GM12864 (cell line): Measurements from ENCODE around the gene NFASC.

Source experiments
- DNase-seq: peaks from one replicate; pipeline ENCODE4 v3.0.0-alpha.2; 2011; ENCODE audit warnings: low read depth
- H3K4me3 ChIP-seq: 2 replicates; pipeline ENCODE4 v1.5.1; 2011; ENCODE audit warnings: mild to moderate bottlenecking, low read depth, low read length, control low read depth
- CTCF ChIP-seq: IDR thresholded peaks from 2 replicates; pipeline ENCODE4 v1.5.1; 2011; ENCODE audit warnings: low read depth, mild to moderate bottlenecking, moderate library complexity, low read length, control low read depth, inconsistent platforms; ENCODE audit errors: missing control alignments

The NFASC gene

GRCh38 chr1:204996981-204997380 is 126.3 kb downstream of the NFASC start:
- DNase-seq, result no peak
- TF ChIP-seq CTCF, result no peak

GRCh38 chr1:204997591-204998355 is 127.1 kb downstream of the NFASC start:
- TF ChIP-seq CTCF, result no peak
- H3K4me3 ChIP-seq, result no peak overlapping the region
- no peak for DNase-seq

More at GRCh38 chr1:204996981-204997380, 126.3 kb downstream of the NFASC start:
- H3K4me3 ChIP-seq, result no peak overlapping the region

DNA sequence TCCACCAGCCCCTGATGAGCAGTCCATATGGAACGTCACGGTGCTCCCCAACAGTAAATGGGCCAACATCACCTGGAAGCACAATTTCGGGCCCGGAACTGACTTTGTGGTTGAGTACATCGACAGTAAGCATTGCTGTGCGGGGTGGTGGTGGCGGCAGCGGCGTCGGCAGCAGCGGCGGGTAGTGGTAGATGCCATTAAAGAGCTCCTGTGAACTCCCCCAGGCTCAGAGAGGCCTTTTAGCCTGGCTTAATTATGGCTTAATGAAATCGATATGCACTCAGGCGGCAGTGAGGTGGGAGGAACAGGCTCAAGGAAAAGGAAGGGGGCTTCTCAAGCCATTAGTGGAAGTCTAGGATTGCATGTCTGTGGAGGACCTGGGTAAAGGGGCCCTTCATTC is 130.5 kb downstream of the NFASC start:
- TF ChIP-seq CTCF, result no peak
- no peak for DNase-seq
- H3K4me3 ChIP-seq, result no peak overlapping the region

DNA sequence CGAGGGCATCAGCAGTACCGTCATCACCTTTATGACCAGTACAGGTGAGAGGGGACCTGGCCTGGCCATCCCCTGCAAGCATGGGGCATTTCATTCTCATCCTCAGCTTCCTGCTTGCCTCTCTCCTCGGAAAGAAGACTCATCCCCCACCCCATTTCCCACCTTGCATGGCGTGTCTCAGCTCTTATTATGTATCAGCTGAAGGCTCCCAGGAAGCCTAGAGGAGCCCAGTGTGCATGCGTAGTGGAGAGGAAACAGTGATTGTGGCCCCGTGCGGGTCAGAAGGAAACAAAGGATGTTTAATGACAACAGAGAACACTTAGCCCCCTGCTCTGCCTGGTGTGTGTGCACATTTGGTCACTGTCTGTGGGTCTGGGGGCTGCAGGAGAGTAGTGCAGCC is 132.0 kb downstream of the NFASC start:
- DNase-seq, result no peak
- no peak overlapping the region for H3K4me3 ChIP-seq
- TF ChIP-seq CTCF, result no peak

DNA sequence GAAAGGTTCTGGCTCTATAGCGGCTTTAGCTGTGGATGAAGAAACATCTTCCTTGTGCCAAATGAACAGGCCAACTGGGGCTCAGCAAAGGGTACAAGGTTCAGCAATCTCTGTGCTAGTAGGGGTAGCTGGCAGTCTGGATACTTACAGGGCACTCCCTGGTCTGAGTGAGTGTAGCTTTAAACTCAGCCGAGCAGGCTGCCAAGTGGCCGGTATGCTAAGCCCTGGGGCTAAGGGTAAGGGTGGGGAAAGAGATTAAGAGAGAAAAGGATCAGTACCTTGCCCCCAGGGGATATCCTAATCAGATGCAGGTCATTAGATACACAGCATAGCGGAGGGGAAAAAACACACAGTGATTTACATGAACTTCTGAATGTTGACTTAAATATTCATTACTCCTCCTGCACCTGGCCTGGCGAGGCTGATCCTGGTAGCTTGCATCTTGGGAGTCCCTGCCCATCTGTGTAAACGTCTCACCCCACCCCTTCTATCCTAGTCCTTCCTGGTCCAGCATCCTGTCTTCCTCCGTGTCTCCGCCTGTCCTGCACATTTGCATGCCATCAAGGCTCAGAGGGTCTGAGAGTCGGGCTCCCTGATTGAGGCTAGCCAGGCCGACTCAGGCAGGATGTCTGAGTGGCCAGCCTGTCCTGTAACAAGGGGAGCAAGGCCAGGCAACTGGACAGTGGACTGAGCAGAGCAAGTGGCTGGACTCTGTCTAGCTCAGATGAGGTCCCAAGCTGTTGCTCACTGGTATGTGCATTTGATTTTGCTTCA is 132.9 kb downstream of the NFASC start:
- no peak for DNase-seq
- TF ChIP-seq CTCF, result no peak
- H3K4me3 ChIP-seq, result no peak overlapping the region

DNA sequence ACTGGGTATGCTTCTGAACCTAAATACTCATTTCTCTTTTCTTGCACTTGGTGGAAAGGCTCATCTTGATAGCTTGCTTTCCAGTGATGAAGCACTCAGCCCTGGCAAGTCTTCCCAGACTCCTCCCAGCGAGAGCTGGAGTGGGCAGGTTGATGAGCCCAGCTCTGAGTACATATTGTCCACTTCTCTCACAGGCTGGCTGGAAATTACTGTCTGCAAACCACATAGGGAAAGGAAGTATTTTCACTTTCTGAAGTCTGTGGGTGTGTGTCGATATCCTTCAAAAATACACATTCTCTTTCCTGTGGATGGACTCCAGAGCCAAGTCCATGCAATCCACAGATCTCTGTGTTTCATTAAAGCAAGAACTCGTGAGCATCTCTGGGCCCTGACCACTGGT is 133.7 kb downstream of the NFASC start:
- TF ChIP-seq CTCF, result no peak
- H3K4me3 ChIP-seq, result no peak overlapping the region
- DNase-seq, result no peak
